CD4-positive, alpha-beta T cell treated with Interleukin-2 at 100 ng/mL for 4 hours (primary cell): ENCODE data around the gene LMBR1.
"Not testable (repeated sequence)": the region's sequence is repeated elsewhere in the genome, so short reads cannot be mapped to it uniquely, and the experiment has no call there.

ENCODE experiments used
- DNase-seq: peaks from one replicate; pipeline ENCODE4 v3.0.0-alpha.2; 2020; ENCODE audit warnings: low spot score

The LMBR1 gene

GRCh38 chr7:156845379-156846101, 47.4 kb downstream of the LMBR1 start:
- DNase-seq: no peak

- not testable (repeated sequence) for DNase-seq
Measured at GRCh38 chr7:156843582-156843981, 49.4 kb downstream of the LMBR1 start.

- DNase-seq: no peak
Measured at GRCh38 chr7:156843157-156843556, 49.8 kb downstream of the LMBR1 start.

GRCh38 chr7:156842740-156843140, 50.2 kb downstream of the LMBR1 start:
- no peak for DNase-seq

GRCh38 chr7:156842317-156842716, 50.7 kb downstream of the LMBR1 start:
- DNase-seq: no peak

- no peak for DNase-seq
Measured at GRCh38 chr7:156841497-156841896, 51.5 kb downstream of the LMBR1 start.

- DNase-seq: no peak
Measured at GRCh38 chr7:156840134-156840533, 52.8 kb downstream of the LMBR1 start.

- no peak for DNase-seq
Measured at GRCh38 chr7:156836443-156836842, 56.5 kb downstream of the LMBR1 start.

- no peak for DNase-seq
Measured at GRCh38 chr7:156834462-156834861, 58.5 kb downstream of the LMBR1 start.

- DNase-seq: no peak
Measured at GRCh38 chr7:156833312-156833711, 59.7 kb downstream of the LMBR1 start.

- no peak for DNase-seq
Measured at GRCh38 chr7:156832195-156832877, 60.6 kb downstream of the LMBR1 start.

- DNase-seq: no peak
Measured at GRCh38 chr7:156829669-156830336, 63.2 kb downstream of the LMBR1 start.

GRCh38 chr7:156827587-156828203, 65.3 kb downstream of the LMBR1 start:
- no peak for DNase-seq

- no peak for DNase-seq
Measured at GRCh38 chr7:156823435-156823834, 69.5 kb downstream of the LMBR1 start.

GRCh38 chr7:156820445-156821063, 72.4 kb downstream of the LMBR1 start:
- no peak for DNase-seq

GRCh38 chr7:156819733-156820295, 73.2 kb downstream of the LMBR1 start:
- DNase-seq: no peak

GRCh38 chr7:156818133-156818532, 74.8 kb downstream of the LMBR1 start:
- DNase-seq: no peak

GRCh38 chr7:156816943-156817572, 75.9 kb downstream of the LMBR1 start:
- peak; percentile 10 for DNase-seq

GRCh38 chr7:156811706-156812105, 81.3 kb downstream of the LMBR1 start:
- DNase-seq: no peak

GRCh38 chr7:156803656-156804055, 89.3 kb downstream of the LMBR1 start:
- not testable (repeated sequence) for DNase-seq

GRCh38 chr7:156802214-156802613, 90.8 kb downstream of the LMBR1 start:
- DNase-seq: no peak
